HepG2 (cell line): ENCODE data around the gene PYGO2. TPM values are rescaled to one million over a fixed set of nuclear protein-coding genes. Genes with fewer than 3 reads are reported as not detected.
A peak's percentile ranks its signal among the peaks of the same experiment; 100 is the strongest.

ENCODE experiments used
- CAMTA2 ChIP-seq: sonication (generic); formaldehyde crosslinking; IDR thresholded peaks from 2 replicates; pipeline ENCODE4 v1.4.0; 2020; ENCODE audit warnings: mild to moderate bottlenecking, missing genetic modification reagents, borderline replicate concordance
- FOXM1 ChIP-seq: sonication (generic); formaldehyde crosslinking; IDR thresholded peaks from 2 replicates; pipeline ENCODE4 v1.5.0; 2020; ENCODE audit warnings: missing genetic modification reagents
- GABPA ChIP-seq, 2 experiments: IDR thresholded peaks; 2 replicates each; pipeline ENCODE4 v1.6.1; 2011 to 2016; ENCODE audit warnings: low read depth in 2 of 2, low read length in 1 of 2, missing biosample characterization in 1 of 2, missing genetic modification characterization in 1 of 2
- ISL2 ChIP-seq: sonication (generic); formaldehyde crosslinking; IDR thresholded peaks from 2 replicates; pipeline ENCODE4 v1.5.0; 2020; ENCODE audit warnings: missing genetic modification reagents
- MAX ChIP-seq: IDR thresholded peaks from 2 replicates; pipeline ENCODE4 v1.6.1; 2012; ENCODE audit warnings: inconsistent platforms
- MEIS1 ChIP-seq: sonication (generic); formaldehyde crosslinking; IDR thresholded peaks from 2 replicates; pipeline ENCODE4 v1.9.0; 2021; ENCODE audit warnings: mild to moderate bottlenecking, missing genetic modification reagents, moderate library complexity, borderline replicate concordance
- MIXL1 ChIP-seq: IDR thresholded peaks from 2 replicates; pipeline ENCODE4 v1.6.1; 2016
- NFYC ChIP-seq: IDR thresholded peaks from 2 replicates; pipeline ENCODE4 v1.6.1; 2016; ENCODE audit warnings: missing genetic modification reagents, missing compliant biosample characterization
- NR1H2 ChIP-seq: sonication (generic); formaldehyde crosslinking; IDR thresholded peaks from 2 replicates; pipeline ENCODE4 v1.8.1; 2022; ENCODE audit warnings: low read depth, missing genetic modification reagents, borderline replicate concordance
- NR2C2 ChIP-seq: sonication (generic); formaldehyde crosslinking; IDR thresholded peaks from 2 replicates; pipeline ENCODE4 v1.4.0; 2020; ENCODE audit warnings: missing genetic modification reagents, mild to moderate bottlenecking, moderate library complexity, borderline replicate concordance
- ONECUT2 ChIP-seq: sonication (generic); formaldehyde crosslinking; IDR thresholded peaks from 2 replicates; pipeline ENCODE4 v1.4.0; 2020; ENCODE audit warnings: missing genetic modification reagents
- PAWR ChIP-seq: sonication (generic); formaldehyde crosslinking; IDR thresholded peaks from 2 replicates; pipeline ENCODE4 v1.4.0; 2020; ENCODE audit warnings: missing genetic modification reagents, mild to moderate bottlenecking, borderline replicate concordance
- RAD21 ChIP-seq: fragments of 450-650 bp; formaldehyde crosslinking; IDR thresholded peaks from 2 replicates; pipeline ENCODE4 v1.5.0; 2020; ENCODE audit warnings: mild to moderate bottlenecking
- SAFB2 ChIP-seq: sonication (generic); formaldehyde crosslinking; IDR thresholded peaks from 2 replicates; pipeline ENCODE4 v1.5.1; 2020; ENCODE audit warnings: missing genetic modification reagents, low read depth, mild to moderate bottlenecking, borderline replicate concordance
- WIZ ChIP-seq: sonication (generic); formaldehyde crosslinking; IDR thresholded peaks from 2 replicates; pipeline ENCODE4 v1.5.1; 2020; ENCODE audit warnings: mild to moderate bottlenecking, missing genetic modification reagents
- ZBTB42 ChIP-seq: sonication (generic); formaldehyde crosslinking; IDR thresholded peaks from 2 replicates; pipeline ENCODE4 v1.5.0; 2020; ENCODE audit warnings: mild to moderate bottlenecking, missing genetic modification reagents
- ZC3H4 ChIP-seq: sonication (generic); formaldehyde crosslinking; IDR thresholded peaks from 2 replicates; pipeline ENCODE4 v1.4.0; 2020; ENCODE audit warnings: missing genetic modification reagents, borderline replicate concordance
- ZFP82 ChIP-seq: sonication (generic); formaldehyde crosslinking; IDR thresholded peaks from 2 replicates; pipeline ENCODE4 v1.5.1; 2020; ENCODE audit warnings: mild to moderate bottlenecking, missing genetic modification reagents, borderline replicate concordance
- ZFP90 ChIP-seq: sonication (generic); formaldehyde crosslinking; IDR thresholded peaks from 2 replicates; pipeline ENCODE4 v1.8.0; 2022; ENCODE audit warnings: missing genetic modification reagents, mild to moderate bottlenecking, inconsistent platforms, borderline replicate concordance
- ZNF263 ChIP-seq: sonication (generic); formaldehyde crosslinking; IDR thresholded peaks from 2 replicates; pipeline ENCODE4 v1.4.0; 2020; ENCODE audit warnings: missing genetic modification reagents
- ZNF276 ChIP-seq: sonication (generic); formaldehyde crosslinking; IDR thresholded peaks from 2 replicates; pipeline ENCODE4 v1.4.0; 2020; ENCODE audit warnings: mild to moderate bottlenecking, low read depth, missing genetic modification reagents
- ZNF280B ChIP-seq: sonication (generic); formaldehyde crosslinking; IDR thresholded peaks from 2 replicates; pipeline ENCODE4 v1.5.0; 2020; ENCODE audit warnings: missing genetic modification reagents, mild to moderate bottlenecking, borderline replicate concordance
- ZNF549 ChIP-seq: sonication (generic); formaldehyde crosslinking; IDR thresholded peaks from 2 replicates; pipeline ENCODE4 v1.5.0; 2020; ENCODE audit warnings: missing genetic modification reagents
- ZNF550 ChIP-seq: sonication (generic); formaldehyde crosslinking; IDR thresholded peaks from 2 replicates; pipeline ENCODE4 v1.4.0; 2020; ENCODE audit warnings: mild to moderate bottlenecking, missing genetic modification reagents, borderline replicate concordance
- ZNF552 ChIP-seq: sonication (generic); formaldehyde crosslinking; IDR thresholded peaks from 2 replicates; pipeline ENCODE4 v1.9.0; 2022; ENCODE audit warnings: missing genetic modification reagents, mild to moderate bottlenecking, borderline replicate concordance
- ZNF800 ChIP-seq: sonication (generic); formaldehyde crosslinking; IDR thresholded peaks from 2 replicates; pipeline ENCODE4 v1.4.0; 2020; ENCODE audit warnings: missing genetic modification reagents
- ZNF879 ChIP-seq: sonication (generic); formaldehyde crosslinking; IDR thresholded peaks from 2 replicates; pipeline ENCODE4 v1.8.1; 2023; ENCODE audit warnings: missing genetic modification reagents
- polyA plus RNA-seq, 8 experiments: library from polyadenylated mRNA; depleted of rRNA in 3 of 8; stranded (reverse) in 7 of 8; unstranded in 1 of 8; fragments of >200 nt; fragmentation: Illumina TruSeq in 4 of 8; extraction: Trizol in 4 of 8; gene quantifications; 2 replicates each; pipeline versions ENCODE4 v1.2.1 to v1.2.3, GENCODE V29; 2011 to 2016; ENCODE audit warnings: low read depth in 4 of 8, missing spikeins in 1 of 8, mixed read lengths in 1 of 8; ENCODE audit not compliant: insufficient read depth in 1 of 8
- total RNA-seq, 5 experiments: library from RNA; depleted of rRNA; stranded (reverse); fragments of >200 nt; fragmentation: Illumina TruSeq; extraction: Trizol; gene quantifications; 2 replicates each; pipeline ENCODE4 v1.2.3, GENCODE V29; 2016; ENCODE audit warnings: low read depth in 1 of 5

Gene PYGO2
- total and polyA plus RNA-seq, 2 of the 13 experiments (the other 11 are each of a cell fraction or from before 2014, with no cell fraction given) = 20.3 to 21.8 TPM

GRCh38 chr1:155001425-155001674 lies 39.8 kb upstream of the PYGO2 start (continued):
- no peak for TF ChIP-seq MIXL1
- TF ChIP-seq ZNF263 (CRISPR knock-in tag) = peak; percentile 26; the same call in 1 of the 2 replicates
- TF ChIP-seq ZNF800 (CRISPR knock-in tag) = no peak
- 0 out of 2 replicates have a peak, but pooled peaks have one; percentile 3 for TF ChIP-seq MEIS1 (CRISPR knock-in tag)
- TF ChIP-seq ZNF276 = no peak
- TF ChIP-seq FOXM1 (CRISPR knock-in tag) = no peak
- TF ChIP-seq NR1H2 (CRISPR knock-in tag) = no peak
- TF ChIP-seq ISL2 (CRISPR knock-in tag) = no peak
- TF ChIP-seq ZNF550 (CRISPR knock-in tag) = no peak
- TF ChIP-seq ZNF549 (CRISPR knock-in tag) = no peak
- no peak for TF ChIP-seq GABPA (IDR thresholded peaks at IDR 0.05; ENCODE audit: low read depth, low read length)
- no peak for TF ChIP-seq GABPA (CRISPR knock-in tag; IDR thresholded peaks at IDR 0.05; ENCODE audit: low read depth)
- no peak for TF ChIP-seq SAFB2 (CRISPR knock-in tag)
- TF ChIP-seq RAD21 (CRISPR knock-in tag) = no peak
- TF ChIP-seq ZNF879 (CRISPR knock-in tag) = no peak
- peak; percentile 67; the same call in 1 of the 2 replicates for TF ChIP-seq ZC3H4 (CRISPR knock-in tag)
- TF ChIP-seq NFYC (CRISPR knock-in tag) = no peak
- no peak for TF ChIP-seq ZNF280B (CRISPR knock-in tag)
- no peak for TF ChIP-seq ZFP90 (CRISPR knock-in tag)
- TF ChIP-seq ZFP82 (CRISPR knock-in tag) = no peak
- TF ChIP-seq PAWR (CRISPR knock-in tag) = no peak
- TF ChIP-seq ZBTB42 (CRISPR knock-in tag) = no peak
- TF ChIP-seq WIZ (CRISPR knock-in tag) = no peak
- no peak for TF ChIP-seq CAMTA2 (CRISPR knock-in tag)
- TF ChIP-seq NR2C2 (CRISPR knock-in tag) = no peak
- no peak for TF ChIP-seq ONECUT2
- no peak for TF ChIP-seq MAX
- TF ChIP-seq ZNF552 (CRISPR knock-in tag) = no peak
